Right lobe of liver (tissue), 6 donors: ENCODE measurements around the gene RPS26. TPM values are rescaled to one million over a fixed set of nuclear protein-coding genes. Genes with fewer than 3 reads are reported as not detected.

Experiments used
- ATAC-seq, 4 donors: fragments of 200-7000 bp; cut with Tn5 transposase; one replicate each; pipeline ENCODE4 v1.9.1; 2020; ENCODE audit warnings: mild to moderate bottlenecking in 4 of 4, moderate library complexity in 4 of 4
- DNase-seq, 3 donors: peaks; one replicate each; pipeline ENCODE4 v3.0.0-alpha.2; 2020
- H3K27ac ChIP-seq, 3 donors: fragments of 200-600 bp; one replicate each; pipeline ENCODE4 v1.8.0; 2022
- H3K27me3 ChIP-seq, 2 donors: fragments of 200-600 bp; one replicate each; pipeline ENCODE4 v1.8.0; 2022
- H3K36me3 ChIP-seq, 4 donors: fragments of 200-600 bp; sonication (generic) in 1 of 4; one replicate each; pipeline versions ENCODE4 v1.5.1 to v1.8.0; 2017 to 2022; ENCODE audit warnings: control low read depth in 1 of 4
- H3K4me1 ChIP-seq, 4 donors: fragments of 200-600 bp; sonication (generic) in 1 of 4; one replicate each; pipeline versions ENCODE4 v1.5.1 to v1.8.0; 2017 to 2022; ENCODE audit warnings: control low read depth in 1 of 4
- H3K4me3 ChIP-seq, 3 donors: fragments of 200-600 bp; one replicate each; pipeline ENCODE4 v1.8.0; 2022
- H3K9me3 ChIP-seq, 4 donors: fragments of 200-600 bp; sonication (generic) in 1 of 4; one replicate each; pipeline versions ENCODE4 v1.5.1 to v1.8.0; 2017 to 2022; ENCODE audit warnings: control low read depth in 1 of 4
- CTCF ChIP-seq, 4 donors: fragments of 200-600 bp in 3 of 4; fragments of 450-650 bp in 1 of 4; IDR thresholded peaks; one replicate each; pipeline versions ENCODE4 v1.5.1 to v1.8.0; 2016 to 2022; ENCODE audit warnings: antibody characterized with exemption in 4 of 4, mild to moderate bottlenecking in 2 of 4
- POLR2A ChIP-seq: fragments of 450-650 bp; IDR thresholded peaks from one replicate; pipeline ENCODE4 v1.6.1; 2017; ENCODE audit warnings: antibody characterized with exemption, mild to moderate bottlenecking
- WGBS: methylation state at CpG from one replicate; pipeline ENCODE4 v1.1.6; 2018; ENCODE audit warnings: low coverage, low lambda C conversion rate; ENCODE audit not compliant: insufficient coverage; ENCODE audit errors: missing lambda C conversion rate; 5-methylcytosine and 5-hydroxymethylcytosine counted together
- intact Hi-C, 2 donors: fragments of 100-400 bp; cut with DNase I; formaldehyde crosslinking; loops; one replicate each; pipeline versions ENCODE4 v1.11.2 to v1.14.1; 2022
- long read RNA-seq: library from polyadenylated mRNA; unstranded; transcript quantifications from one replicate; pipeline ENCODE4 v2.0.0, GENCODE V29; 2019
- total RNA-seq, 6 experiments: library from RNA; depleted of rRNA in 2 of 6; stranded (reverse); fragments of >200 nt in 2 of 6; fragmentation: NEBNext Ultra II Directional in 3 of 6; extraction: Animal tissue kit (Norgen Biotek cat#: 25700) in 3 of 6; gene quantifications; one replicate each; pipeline versions ENCODE4 v1.1.0 to v1.2.4, GENCODE V29; 2016 to 2023
- donor health status: DM: no; HTN: yes; CAD: no.
- donor health status: DM: no; HTN: no; CAD: no.
- donor health status: DM: no; HTN: no; CAD: no.
- donor health status: DM: no; HTN: yes; CAD: no.
- donor health status: DM: no; HTN: yes; CAD: no.

Gene RPS26
- total RNA-seq: 100 to 1,000 TPM in 2 of 6 experiments, 10 to 100 TPM in 4; 17.2 to 600 (median 24.9) TPM
- long read RNA-seq, partial matches to known transcripts: 0 of 6 reads
- long read RNA-seq, other reads (novel, unspliced or antisense): 1 of 6 reads

DNA sequence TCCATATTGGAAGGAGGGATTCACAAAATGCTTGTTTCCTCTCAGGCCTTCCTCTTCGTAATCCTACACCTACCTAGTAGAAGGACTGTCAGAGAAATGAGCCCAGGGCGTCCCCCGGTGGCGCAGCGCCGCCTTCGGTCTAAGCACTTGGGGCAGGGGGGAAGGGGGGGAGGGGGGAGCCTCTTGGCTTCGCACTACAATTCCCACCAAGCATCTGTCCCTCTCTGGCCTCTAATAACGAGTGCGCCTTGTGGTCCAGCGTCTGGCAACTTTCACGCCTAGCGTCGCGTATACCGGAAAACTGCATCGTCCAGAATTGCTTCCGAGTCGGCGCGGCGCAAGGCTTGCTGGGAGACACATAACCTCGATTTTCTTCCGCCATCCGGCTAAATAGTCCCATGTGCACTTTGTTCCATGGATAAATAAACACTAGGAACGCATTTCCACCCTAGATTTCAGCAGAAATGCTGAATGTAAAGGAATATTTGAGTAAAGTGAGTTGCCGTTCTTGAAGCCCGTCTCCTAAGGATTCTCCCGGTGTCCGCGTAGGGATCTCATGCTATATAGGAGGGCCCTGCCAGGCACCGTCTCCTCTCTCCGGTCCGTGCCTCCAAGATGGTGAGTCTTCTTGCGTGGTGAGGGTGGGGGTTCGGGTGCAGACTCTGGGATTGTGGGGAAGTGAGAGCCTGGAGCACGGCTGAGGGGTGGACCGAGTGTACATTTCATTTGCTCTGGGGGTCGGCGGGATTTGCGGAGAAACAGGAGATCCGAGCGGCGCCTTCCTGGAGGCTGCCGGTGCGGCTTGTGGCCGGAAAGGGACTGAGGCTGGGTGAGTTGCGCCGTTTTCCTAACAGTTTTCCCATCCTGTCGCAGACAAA is at the start of gene RPS26:
Gene RPS26 (plus strand): TSS at position 367 of the 878 bp plus-strand sequence. CDS start 249 bp downstream, at position 616.
- H3K27ac ChIP-seq: peak within 1 kb of the TSS; percentile 94 to 97 (median 95)
- intact Hi-C loops: loop anchor here (5.0 to 10.0 kb wide), 3 partner anchors 44 to 63 kb away; partner anchors contain the start of genes SUOX (in 2 of the 2) and PA2G4 (in 1 of the 2)
- under 1% methylated on average over 46 of the region's 50 CpGs for whole genome bisulfite sequencing

DNA sequence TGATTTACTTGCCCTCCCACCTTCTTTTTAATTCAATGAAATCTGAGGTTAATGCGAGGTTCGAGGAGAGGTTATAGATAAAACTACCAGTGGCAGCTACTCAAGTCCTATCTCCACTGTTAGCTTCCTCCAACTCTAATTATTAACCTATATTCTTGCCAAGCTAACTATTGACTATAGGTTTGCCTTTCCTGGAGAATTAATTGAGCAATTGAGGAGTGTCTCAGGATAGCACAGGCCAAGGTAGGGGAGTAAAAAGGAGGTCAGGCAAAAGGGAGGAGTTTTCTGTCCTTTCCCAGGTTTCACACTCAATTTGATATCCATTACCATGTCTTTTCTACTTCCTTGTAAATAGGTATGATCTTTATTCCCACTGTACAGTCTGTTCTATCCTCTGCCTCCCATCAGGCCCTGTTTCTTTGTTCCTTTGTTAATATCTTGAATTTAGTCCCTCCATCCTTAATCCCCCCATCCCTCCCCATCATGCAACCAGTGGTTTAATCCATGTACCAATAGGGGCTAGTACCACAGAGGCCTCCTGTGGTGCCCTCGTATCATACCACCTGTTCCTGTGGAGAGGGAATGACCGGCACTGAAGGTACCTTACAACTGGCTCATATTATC is 48.4 kb upstream of the RPS26 start:
- Histone ChIP-seq H3K4me3 (no peak overlapping the region), H3K9me3 (no peaks in the 10 kb centered on the region), H3K27ac (no peak overlapping the region), H3K4me1 (peaks cover 0 to 23% (median 5%) of the 10 kb centered on the region in 4 donors), H3K27me3 (no peaks in the 10 kb centered on the region), H3K36me3 (peaks cover 0 to 59% (median 26%) of the 10 kb centered on the region in 4 donors)
- 71% methylated on average over 4 of the region's 4 CpGs for WGBS
- no peak for DNase-seq
- no peak for TF ChIP-seq CTCF (IDR thresholded peaks at IDR 0.05)
- TF ChIP-seq POLR2A: no peak
- ATAC-seq: no peak
- intact Hi-C loops: loop anchor here in 1 of 2 donors (10.0 kb wide), 1 partner anchor 51 kb away; the partner anchor contains the start of gene RPS26

More for the DNA sequence above, at the start of gene RPS26:
- ATAC-seq (peak; percentile 89 to 95 (median 91)), DNase-seq (peak; percentile 92 to 95 (median 94))
- TF ChIP-seq POLR2A (peak; percentile 92), CTCF (IDR thresholded peaks at IDR 0.05) (peak in 3 of 4 donors; percentile 37 to 54 (median 53))
- H3K4me1 ChIP-seq: peaks cover 0 to 23% (median 8%) of the 10 kb centered on the region in 4 donors
- H3K27me3 ChIP-seq: no peaks in the 10 kb centered on the region
- peaks cover 4 to 29% (median 15%) of the 10 kb centered on the region in 4 donors for H3K36me3 ChIP-seq
- peak within 1 kb of the TSS; percentile 71 to 93 (median 87) for H3K4me3 ChIP-seq
- H3K9me3 ChIP-seq: no peaks in the 10 kb centered on the region

GRCh38 chr12:55995366-55995765 is 46.4 kb upstream of the RPS26 start:
- peaks cover 0 to 40% (median 21%) of the 10 kb centered on the region in 4 donors for H3K36me3 ChIP-seq
- no peak overlapping the region for H3K4me3 ChIP-seq
- no peak for ATAC-seq
- H3K27ac ChIP-seq: peak overlapping the region in 1 of 3 donors; percentile 87
- H3K4me1 ChIP-seq: peaks cover 0 to 32% (median 5%) of the 10 kb centered on the region in 4 donors
- TF ChIP-seq POLR2A (no peak), CTCF (IDR thresholded peaks at IDR 0.05) (no peak)
- H3K9me3 ChIP-seq: no peaks in the 10 kb centered on the region
- DNase-seq: no peak
- 26% methylated on average over 7 of the region's 8 CpGs for WGBS
- intact Hi-C loops: loop anchor here (5.0 to 10.0 kb wide), 2 partner anchors 47 to 49 kb away; partner anchors contain the start of gene RPS26 (in 2 of the 2)
- no peaks in the 10 kb centered on the region for H3K27me3 ChIP-seq

- 12% methylated on average over 14 of the region's 14 CpGs for WGBS
- peaks cover 0 to 31% (median 14%) of the 10 kb centered on the region in 4 donors for H3K36me3 ChIP-seq
- TF ChIP-seq CTCF (IDR thresholded peaks at IDR 0.05) (peak; percentile 82 to 86 (median 83)), POLR2A (no peak)
- peak in 2 of 3 donors; percentile 40 to 71 for DNase-seq
- intact Hi-C loops: loop anchor here (5.0 to 10.0 kb wide), 2 partner anchors 46 to 49 kb away; partner anchors contain the start of gene RPS26 (in 2 of the 2)
- peaks cover 0 to 41% (median 9%) of the 10 kb centered on the region in 4 donors for H3K4me1 ChIP-seq
- no peaks in the 10 kb centered on the region for H3K9me3 ChIP-seq
- ATAC-seq: peak; percentile 43 to 62 (median 54)
- peak overlapping the region; percentile 64 to 91 (median 70) for H3K4me3 ChIP-seq
- no peaks in the 10 kb centered on the region for H3K27me3 ChIP-seq
- H3K27ac ChIP-seq: peak overlapping the region; percentile 49 to 87 (median 84)
Observed at GRCh38 chr12:55996201-55996714, 45.5 kb upstream of the RPS26 start.
